ENCODE data around the gene MRTO4.
"Not testable (repeated sequence)": the region's sequence is repeated elsewhere in the genome, so short reads cannot be mapped to it uniquely, and the experiment has no call there.

MRTO4 gene

DNA sequence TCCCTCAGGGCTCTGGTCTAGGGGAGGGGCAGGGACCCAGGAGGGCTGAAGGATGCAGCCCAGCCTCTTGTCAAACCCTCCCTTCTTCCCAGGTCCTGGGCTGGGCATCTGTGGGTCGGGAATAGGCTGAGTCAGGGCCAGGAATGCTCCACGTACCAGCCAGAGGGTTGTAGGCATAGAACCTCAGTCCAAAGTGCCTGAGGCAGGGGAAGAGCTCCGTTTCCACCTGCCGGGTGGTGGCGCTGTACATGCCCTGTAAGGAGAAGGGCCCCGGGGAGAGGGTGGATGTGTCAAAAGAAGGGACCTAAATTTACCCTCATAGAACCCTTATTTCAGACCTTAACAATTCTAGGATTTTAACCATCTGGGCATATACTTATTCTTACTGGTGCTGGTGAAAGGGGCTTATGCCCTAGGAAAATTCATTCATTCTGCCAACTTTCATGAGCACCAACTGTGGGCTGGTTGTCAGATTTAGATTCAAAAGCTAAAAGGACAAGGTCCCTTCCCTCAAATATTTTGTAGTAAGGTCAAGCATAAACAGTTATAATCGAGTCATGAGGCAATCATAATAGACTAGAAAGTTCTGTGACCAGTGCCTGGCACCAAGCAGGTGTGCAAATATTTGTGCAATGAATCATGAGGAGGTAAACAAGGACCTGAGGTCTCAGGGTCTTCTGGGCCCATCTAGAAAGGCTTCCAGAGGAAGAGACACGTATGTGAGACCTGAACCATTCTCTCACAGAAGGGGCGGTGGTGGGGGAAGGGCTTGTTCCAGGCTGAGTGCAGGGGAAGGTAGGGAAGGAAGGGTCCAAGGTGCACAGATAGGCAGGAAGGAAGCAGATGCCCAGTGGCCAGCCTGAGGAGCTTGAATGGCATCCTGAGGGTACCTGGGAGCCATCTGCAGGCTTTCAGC is 18.1 kb downstream of the MRTO4 start:
- not testable (repeated sequence) for DNase-seq (ENCODE audit: low read depth in 2 of 3, low spot score in 2 of 3)

DNA sequence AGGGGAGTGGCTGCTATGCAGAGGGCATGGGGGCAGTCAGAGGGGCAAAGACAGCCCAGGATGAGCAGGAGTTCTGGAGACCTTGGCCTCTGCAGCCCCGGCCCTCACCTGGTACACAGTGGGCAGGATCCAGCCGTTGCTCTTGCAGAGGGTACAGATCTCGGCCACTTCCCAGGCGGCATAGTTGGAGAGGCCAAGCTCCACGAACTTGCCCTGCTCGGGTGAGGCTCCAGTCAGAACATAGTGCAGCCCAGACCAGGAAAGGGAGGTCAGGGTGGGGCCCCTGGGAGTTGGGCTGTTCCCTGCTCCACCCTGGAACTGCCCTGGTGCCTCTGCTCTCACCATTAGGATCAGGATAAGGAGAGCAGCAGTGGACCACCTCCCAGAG is 18.7 kb downstream of the MRTO4 start:
- not testable (repeated sequence) for DNase-seq (ENCODE audit: low read depth in 2 of 3, low spot score in 2 of 3)

DNA sequence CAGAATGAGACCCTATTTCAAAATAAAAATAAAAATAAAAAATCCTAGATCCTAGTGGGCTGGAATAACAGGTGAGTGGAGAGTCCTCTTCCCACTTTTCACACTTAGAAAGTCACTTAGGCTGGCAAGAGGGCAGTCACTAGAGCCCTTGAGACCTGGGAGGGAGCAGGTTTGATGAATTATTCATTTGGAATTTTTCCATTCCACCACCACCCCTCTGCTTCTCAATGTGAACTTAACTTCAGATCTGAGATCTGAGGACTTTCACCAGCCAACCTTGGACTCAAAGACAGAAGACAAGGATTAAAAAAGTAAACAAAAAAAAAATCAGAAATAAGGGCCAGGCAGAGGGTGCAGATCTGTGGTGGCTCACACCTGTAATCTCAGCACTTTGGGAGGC is 20.5 kb downstream of the MRTO4 start:
- DNase-seq (ENCODE audit: low read depth in 2 of 3, low spot score in 2 of 3), result no peak

DNA sequence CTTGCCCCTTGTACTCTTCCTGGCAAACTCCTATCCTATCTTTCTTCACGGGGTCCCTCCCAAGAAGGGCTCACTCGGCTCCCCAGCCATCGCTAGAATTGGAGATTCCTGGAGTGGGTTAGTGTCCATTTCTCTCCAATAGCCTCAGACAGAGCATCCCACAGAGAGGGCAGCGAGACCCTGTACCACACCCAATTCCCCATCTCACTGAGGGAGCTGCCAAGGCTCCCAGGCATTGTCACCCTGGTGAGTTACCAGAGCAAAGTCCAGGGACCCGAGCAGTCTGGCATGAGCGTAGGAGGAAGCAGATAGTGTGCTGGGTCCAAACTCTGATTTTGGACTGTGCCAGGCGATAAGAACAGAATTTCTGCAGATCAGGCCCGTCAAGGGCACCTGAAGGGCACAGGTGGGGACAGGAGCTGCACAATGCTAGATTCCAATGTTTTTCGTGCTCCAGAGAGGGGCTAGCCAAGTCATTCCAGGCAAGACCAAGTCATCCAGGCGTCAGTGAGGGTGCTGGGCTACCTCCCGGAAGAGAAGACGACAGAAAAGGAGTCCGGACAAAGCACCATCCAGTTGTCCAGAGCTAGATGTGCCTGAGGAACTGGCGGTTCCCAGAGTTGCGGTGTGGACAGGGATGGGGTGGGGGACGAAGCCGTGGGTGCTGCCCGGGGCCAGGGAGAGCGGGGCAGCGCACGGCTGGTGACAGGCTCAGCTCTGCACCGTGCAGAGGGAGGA is 21.7 kb downstream of the MRTO4 start:
- no peak for DNase-seq (ENCODE audit: low read depth in 2 of 3, low spot score in 2 of 3)

DNA sequence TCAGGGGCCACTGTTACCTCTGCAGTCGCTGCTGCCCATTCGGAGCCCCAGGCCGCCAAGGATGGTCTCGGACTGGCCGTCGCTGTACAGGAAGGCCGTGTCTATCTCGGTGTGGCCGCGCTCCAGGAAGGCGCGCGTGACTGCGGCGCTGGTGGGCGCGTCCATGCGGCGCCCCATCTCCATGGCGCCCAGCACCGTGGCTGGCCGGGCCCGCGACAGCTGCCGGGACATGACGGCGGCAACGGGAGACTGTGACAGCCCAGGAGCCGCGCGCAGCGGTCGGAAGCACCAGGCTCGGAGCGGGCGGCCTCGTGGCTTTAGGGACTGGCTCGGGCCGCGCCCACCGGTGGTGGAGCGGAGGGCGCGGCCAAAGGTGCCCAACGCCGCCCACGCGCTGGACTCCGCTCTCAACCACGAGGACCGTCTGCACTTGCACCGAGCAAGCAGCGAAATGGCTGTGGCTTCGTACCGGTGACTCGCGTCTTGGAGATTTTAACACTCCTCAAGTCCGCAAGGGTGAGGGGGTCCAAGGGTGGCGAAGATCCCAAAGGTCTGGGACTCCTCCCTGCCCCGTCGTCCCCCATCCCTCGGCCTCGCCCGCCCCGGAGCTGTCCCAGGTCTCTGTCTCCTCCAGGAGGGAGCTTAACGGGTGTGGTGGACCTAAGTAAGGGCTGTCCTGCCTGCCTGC is 22.4 kb downstream of the MRTO4 start:
- not testable (repeated sequence) for DNase-seq (ENCODE audit: low read depth in 2 of 3, low spot score in 2 of 3)

DNA sequence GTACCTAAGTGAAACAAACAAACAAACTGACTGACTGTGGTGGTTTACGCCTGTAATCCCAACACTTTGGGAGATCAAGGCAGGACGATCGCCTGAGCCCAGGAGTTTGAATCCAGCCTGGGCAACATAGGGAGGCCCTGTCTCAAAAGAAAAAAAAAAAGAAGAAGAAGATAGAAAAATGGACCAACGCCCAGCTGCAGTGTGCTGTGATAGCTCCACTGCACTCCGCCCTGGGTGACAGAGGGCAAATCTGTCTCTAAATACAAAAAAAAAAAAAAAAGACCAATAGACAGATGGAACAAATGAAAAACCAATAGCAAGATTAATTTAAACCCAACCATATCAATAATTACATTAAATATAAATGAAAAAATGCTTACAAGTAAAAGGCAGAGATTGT is 23.0 kb downstream of the MRTO4 start:
- no peak for DNase-seq (ENCODE audit: low read depth in 2 of 3, low spot score in 2 of 3)

DNA sequence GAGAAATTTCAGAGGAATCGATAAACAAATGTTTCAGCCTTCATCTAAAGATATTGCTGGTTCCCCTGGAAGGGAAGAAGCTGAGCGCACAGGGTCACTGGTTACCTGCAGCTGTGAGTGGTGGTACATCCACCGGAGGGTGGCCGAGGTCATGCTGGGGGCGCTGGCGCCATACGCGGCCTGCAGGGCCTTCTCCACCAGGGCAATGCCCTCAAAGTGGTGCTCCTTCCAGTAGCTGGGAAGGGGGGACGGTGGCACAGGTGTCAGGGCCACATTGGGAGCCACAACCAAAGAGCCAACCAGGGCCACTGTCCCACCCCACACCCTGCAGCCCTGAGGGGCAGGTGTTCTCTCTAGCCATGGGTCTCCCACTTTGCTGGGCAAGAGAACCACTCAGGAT is 32.3 kb downstream of the MRTO4 start:
- DNase-seq (ENCODE audit: low read depth in 2 of 3, low spot score in 2 of 3), result no peak

DNA sequence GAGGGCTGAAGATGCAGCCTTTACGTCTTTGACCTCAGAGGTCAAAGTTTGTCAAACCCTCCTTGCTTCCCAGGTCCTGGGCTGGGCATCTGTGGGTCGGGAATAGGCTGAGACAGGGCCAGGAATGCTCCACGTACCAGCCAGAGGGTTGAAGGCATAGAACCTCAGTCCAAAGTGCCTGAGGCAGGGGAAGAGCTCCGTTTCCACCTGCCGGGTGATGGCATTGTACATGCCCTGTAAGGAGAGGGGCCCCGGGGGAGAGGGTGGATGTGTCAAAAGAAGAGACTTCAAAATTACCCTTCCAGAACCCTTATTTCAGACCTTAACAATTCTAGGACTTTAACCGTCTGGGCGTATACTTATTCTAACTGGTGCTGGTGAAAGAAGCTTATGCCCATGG is 33.3 kb downstream of the MRTO4 start:
- DNase-seq (ENCODE audit: low read depth in 2 of 3, low spot score in 2 of 3), result no peak

DNA sequence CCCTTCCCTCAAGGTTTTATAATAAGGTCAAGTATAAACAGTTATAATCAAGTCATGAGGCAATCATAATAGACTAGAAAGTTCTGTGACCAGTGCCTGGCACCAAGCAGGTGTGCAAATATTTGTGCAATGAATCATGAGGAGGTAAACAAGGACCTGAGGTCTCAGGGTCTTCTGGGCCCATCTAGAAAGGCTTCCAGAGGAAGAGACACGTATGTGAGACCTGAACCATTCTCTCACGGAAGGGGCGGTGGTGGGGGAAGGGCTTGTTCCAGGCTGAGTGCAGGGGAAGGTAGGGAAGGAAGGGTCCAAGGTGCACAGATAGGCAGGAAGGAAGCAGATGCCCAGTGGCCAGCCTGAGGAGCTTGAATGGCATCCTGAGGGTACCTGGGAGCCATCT is 33.8 kb downstream of the MRTO4 start:
- not testable (repeated sequence) for DNase-seq (ENCODE audit: low read depth in 2 of 3, low spot score in 2 of 3)

DNA sequence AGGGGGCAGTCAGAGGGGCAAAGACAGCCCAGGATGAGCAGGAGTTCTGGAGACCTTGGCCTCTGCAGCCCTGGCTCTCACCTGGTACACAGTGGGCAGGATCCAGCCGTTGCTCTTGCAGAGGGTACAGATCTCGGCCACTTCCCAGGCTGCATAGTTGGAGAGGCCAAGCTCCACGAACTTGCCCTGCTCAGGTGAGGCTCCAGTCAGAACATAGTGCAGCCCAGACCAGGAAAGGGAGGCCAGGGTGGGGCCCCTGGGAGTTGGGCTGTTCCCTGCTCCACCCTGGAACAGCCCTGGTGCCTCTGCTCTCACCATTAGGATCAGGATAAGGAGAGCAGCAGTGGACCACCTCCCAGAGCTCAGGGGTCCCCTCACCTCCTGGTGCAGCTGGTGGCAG is 34.2 kb downstream of the MRTO4 start:
- not testable (repeated sequence) for DNase-seq (ENCODE audit: low read depth in 2 of 3, low spot score in 2 of 3)

DNA sequence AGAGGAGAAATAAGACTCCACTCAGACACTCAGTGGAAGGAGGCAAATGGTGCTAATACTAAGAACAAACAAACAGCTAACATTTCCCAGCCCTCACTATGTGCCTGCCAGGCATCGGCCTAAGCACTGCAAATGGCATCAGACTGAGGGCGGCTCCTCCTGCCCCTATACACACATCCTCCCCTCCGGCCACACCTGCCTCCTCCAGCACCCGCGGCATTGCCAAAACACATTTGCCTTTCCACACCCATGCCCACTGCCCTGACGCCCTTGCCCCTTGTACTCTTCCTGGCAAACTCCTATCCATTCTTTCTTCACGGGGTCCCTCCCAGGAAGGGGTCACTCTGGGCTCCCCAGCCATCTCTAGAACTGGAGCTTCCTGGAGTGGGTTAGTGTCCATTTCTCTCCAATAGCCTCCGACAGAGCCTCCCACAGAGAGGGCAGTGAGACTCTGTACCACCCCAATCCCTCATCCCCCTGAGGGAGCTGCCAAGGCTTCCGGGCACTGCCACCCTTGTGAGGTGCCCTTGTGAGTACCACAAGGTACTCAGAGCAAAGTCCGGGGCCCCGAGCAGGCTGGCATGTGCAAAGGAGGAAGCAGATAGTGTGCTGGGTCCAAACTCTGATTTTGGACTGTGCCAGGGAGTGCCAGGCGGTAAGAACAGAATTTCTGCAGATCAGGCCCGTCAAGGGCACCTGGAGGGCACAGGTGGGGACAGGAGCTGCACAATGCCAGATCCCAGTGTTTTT is 36.0 kb downstream of the MRTO4 start:
- no peak for DNase-seq (ENCODE audit: low read depth in 2 of 3, low spot score in 2 of 3)

DNA sequence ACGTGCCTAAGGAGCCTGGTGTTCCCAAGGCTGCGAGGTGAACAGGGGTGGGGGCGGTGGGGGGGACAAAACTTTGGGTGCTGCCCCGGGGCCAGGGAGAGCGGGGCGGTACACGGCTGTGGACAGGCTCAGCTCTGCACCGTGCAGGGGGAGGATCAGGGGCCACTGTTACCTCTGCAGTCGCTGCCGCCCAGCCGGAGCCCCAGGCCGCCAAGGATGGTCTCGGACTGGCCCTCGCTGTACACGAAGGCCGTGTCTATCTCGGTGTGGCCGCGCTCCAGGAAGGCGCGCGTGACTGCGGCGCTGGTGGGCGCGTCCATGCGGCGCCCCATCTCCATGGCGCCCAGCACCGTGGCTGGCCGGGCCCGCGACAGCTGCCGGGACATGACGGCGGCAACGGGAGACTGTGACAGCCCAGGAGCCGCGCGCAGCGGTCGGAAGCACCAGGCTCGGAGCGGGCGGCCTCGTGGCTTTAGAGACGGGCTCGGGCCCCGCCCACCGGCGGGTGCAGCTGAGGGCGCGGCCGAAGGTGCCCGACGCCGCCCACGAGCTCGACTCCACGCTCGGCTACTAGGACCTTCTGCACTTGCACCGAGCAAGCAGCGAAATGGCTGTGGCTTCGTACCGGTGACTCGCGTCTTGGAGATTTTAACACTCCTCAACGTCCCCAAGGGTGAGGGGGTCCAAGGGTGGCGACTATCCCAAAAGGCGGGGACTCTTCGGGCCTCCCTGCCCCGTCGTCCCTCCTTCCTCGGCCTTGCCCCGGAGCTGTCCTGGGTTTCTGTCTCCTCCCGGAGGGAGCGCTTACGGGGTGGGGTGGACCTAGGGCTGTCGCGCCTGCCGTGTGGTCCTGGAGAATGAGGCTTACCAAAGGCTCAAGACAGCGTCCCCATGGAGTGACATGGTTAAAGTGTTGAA is 37.0 kb downstream of the MRTO4 start, which contains the start of gene AKR7A3:
Gene AKR7A3 (minus strand): TSS at position 447 of the 918 bp plus-strand sequence. CDS start 61 bp downstream, at position 386.
- DNase-seq (ENCODE audit: low read depth in 2 of 3, low spot score in 2 of 3), result peak; percentile 17 to 45 (median 27)

DNA sequence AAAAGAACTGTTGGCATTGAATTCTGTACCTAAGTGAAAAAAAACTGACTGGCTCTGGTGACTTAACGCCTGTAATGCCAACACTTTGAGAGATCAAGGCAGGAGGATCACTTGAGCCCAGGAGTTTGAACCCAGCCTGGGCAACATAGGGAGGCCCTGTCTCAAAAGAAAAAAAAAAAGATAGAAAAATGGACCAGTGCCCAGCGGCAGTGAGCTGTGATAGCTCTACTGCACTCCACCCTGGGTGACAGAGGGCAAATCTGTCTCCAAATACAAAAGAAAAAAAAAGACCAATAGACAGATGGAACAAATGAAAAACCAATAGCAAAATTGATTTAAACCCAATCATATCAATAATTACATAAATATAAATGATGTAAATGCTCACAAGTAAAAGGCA is 37.6 kb downstream of the MRTO4 start:
- no peak for DNase-seq (ENCODE audit: low read depth in 2 of 3, low spot score in 2 of 3)

DNA sequence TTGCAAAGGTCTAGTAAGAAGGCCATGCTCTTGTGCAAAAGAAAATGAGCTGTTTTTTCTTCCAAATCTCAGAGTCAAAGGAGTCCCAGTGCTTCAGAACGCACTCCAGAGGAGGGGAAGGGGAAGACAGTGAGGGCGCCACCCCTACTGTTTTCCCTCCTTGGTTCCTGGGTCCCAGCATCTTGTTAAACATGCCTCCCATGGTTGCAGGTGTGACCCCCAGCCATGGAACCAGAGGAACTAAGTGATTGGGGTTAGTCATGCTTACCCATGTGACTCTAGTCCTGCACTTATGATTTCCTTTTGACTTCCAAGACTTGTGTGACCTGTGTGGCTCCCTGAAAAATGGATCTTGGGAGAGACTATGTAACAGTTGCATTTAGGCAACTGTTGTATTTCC is 43.0 kb downstream of the MRTO4 start:
- DNase-seq (ENCODE audit: low read depth in 2 of 3, low spot score in 2 of 3), result no peak

DNA sequence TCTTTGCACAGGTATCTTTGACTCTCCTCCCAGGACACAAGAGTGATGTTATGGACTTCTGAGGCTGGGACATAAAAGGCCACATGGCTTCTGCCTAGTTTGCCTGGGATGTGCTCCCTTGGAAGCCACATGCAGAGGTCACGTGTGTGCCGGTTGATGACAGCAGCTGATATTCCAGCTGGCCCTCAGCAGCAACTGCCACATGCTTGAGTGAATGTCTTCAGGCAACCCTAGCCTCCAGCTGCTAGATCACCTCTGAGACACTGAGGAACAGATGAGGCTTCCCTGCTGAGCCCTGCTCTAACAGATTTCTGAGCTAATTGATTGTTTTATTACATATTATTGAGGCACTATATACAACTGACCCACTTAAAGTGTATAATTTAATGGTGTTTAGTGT is 48.6 kb downstream of the MRTO4 start:
- no peak for DNase-seq (ENCODE audit: low read depth in 2 of 3, low spot score in 2 of 3)

DNA sequence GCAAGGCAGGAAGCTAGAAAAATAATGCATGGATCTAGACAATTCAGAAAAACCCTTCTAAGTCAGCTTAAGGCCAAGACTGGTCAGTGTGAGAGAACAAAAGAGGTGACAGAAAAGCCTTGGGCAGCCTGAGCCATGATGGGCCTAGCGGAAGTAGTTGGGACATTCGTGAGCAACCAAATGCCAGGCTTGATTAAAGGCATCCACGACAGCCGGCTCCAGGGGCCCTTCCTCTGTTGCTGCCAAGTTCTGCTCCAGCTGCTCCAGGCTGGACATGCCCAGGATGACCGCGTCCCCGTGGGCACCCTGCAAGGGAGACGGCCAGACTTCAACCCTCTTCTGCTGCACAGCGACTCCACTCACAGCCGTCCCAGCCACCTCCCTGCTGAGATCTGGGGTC is 52.5 kb downstream of the MRTO4 start:
- not testable (repeated sequence) for DNase-seq (ENCODE audit: low read depth in 2 of 3, low spot score in 2 of 3)

DNA sequence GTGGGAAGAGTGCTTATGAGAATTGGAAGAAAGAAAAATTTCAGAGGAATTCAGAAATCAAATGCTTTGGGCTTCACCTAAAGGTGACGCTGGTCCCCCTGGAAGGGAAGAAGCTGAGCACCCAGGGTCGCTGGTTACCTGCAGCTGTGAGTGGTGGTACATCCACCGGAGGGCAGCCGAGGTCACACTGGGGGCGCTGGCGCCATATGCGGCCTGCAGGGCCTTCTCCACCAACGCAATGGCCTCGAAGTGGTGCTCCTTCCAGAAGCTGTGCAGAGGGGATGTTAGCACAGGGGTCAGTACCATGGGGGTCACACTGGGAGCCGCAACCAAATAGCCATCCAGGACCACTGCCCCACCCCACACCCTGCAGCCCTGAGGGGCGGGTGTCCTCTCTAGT is 54.3 kb downstream of the MRTO4 start:
- no peak for DNase-seq (ENCODE audit: low read depth in 2 of 3, low spot score in 2 of 3)

DNA sequence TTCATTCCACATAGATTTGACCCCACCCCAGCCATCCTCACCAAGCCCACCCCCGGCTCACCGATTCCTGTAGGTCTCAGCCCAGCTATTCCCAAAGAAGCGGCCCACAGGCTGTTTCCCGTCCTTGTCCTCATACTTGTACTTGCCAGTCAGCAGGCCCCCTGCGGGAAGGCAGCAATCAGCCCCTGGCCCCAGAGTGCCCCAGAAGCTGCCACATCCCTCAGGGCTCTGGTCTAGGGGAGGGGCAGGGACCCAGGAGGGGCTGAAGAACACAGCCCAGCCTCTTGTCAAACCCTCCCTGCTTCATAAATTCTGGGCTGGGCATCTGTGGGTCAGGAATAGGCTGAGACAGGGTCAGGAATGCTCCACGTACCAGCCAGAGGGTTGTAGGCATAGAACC is 55.3 kb downstream of the MRTO4 start:
- DNase-seq (ENCODE audit: low read depth in 2 of 3, low spot score in 2 of 3), result no peak

DNA sequence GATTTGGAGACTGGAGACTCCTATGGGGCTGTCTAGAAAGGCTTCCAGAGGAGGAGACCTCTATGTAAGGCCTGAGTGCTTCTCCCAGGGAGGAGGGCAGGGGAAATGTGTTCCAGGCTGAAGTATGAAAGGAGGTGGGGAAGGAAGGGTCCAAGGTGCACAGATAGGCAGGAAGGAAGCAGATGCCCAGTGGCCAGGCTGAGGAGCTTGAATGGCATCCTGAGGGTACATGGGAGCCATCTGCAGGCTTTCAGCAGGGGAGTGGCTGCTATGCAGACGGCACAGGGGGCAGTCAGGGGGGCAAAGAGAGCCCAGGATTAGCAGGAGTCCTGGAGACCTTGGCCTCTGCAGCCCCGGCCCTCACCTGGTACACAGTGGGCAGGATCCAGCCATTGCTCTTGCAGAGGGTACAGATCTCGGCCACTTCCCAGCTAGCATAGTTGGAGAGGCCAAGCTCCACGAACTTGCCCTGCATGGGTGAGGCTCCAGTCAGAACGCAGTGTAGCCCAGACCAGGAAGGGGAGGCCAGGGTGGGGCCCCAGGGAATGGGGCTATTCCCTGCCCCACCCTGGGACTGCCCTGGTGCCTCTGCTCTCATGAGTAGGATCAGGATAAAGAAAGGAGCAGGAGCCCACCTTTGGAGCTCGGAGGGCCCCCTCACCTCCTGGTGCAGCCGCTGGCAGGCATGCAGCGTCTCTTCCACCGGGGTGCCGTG is 56.3 kb downstream of the MRTO4 start:
- no peak for DNase-seq (ENCODE audit: low read depth in 2 of 3, low spot score in 2 of 3)
